ENCODE data around the gene KRTAP19-6.
"Not testable (repeated sequence)": the region's sequence is repeated elsewhere in the genome, so short reads cannot be mapped to it uniquely, and the experiment has no call there.

KRTAP19-6 gene, protein sequence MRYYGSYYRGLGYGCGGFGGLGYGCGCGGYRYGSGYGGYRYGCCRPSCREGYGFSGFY

DNA sequence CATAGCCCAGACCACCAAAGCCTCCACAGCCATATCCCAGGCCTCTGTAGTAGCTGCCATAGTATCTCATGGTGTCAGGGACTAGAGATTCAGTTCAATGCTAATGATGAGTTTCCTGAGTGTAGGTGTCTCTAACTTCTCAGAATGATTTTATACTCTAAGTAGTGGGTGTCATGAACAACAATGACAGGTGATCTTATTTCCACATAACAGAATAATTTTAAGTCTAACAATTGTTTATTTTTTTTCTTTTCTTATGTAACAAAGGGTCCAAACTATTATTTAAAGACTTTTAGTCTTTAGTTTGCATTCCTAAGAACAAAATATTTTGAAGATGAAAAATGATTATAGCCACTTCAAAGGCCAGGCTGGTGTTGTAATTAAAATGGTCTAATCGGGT lies at the start of gene KRTAP19-6:
Gene KRTAP19-6 (minus strand): TSS at position 101 of the 400 bp plus-strand sequence. CDS start 31 bp downstream, at position 70.
- in situ Hi-C loops (cut with MboI; ENCODE audit: low sequenced_read_pairs): no loop called here

DNA sequence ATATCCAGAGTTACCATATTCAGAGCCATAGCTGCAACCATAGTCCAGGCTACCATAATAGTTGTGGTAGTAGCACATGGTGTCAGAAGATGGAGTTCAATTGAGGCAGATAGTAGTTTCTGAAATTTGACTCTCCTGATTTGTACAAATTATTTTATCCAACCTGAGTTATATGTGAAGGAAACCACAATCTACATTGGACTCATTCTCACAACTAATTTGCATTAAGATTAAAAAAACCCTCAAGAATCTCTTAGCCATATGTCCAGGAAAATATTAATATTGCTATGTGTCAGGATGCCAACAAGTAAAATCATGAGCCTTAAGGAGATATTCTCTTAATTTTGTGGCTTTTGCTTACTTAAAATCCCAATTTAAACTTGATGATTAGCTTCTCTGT lies 48.6 kb upstream of the KRTAP19-6 start, which contains the start of gene KRTAP22-2:
Gene KRTAP22-2 (minus strand): TSS at position 101 of the 400 bp plus-strand sequence.
- in situ Hi-C loops (cut with MboI; ENCODE audit: low sequenced_read_pairs): no loop called here

DNA sequence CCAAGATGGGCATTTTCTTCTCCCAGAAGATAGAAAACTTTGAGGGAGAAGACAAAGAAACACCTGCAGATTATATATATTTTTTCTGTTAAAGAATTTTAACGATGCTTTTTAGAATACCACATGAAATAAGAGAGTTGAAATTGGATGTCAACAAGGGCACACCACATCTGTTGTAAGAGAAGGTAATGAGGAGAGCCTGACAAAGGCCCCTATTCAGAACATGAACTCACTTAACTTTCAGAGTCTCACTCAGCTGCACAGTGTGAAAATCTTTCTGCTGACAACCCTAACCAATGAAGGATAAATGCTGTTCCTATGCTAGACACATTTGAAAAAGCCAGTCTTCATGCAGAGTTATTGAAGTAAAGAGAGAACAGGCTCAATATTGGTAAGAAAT lies 41.2 kb upstream of the KRTAP19-6 start:
- in situ Hi-C loops (cut with MboI; ENCODE audit: low sequenced_read_pairs): no loop called here

DNA sequence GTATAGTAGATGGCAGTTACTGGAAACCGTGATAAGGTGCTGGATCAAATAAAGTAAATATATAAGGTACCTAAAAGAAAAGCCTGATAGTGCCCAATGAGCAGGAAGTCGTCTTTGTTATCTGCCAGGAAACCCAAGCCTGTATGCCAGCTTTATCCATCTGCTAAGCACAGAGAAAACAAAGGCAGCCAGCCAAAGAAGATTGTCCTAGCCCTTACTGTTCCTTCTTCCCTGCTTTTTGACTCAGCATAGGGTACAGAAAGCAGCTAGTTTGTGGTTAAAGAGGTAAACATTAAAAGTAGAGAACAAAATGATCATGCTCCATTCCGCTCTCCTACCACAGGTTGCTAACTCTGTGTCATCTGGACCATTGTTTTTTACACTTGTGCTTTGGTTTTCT lies 38.5 kb upstream of the KRTAP19-6 start:
- in situ Hi-C loops (cut with MboI; ENCODE audit: low sequenced_read_pairs): no loop called here

DNA sequence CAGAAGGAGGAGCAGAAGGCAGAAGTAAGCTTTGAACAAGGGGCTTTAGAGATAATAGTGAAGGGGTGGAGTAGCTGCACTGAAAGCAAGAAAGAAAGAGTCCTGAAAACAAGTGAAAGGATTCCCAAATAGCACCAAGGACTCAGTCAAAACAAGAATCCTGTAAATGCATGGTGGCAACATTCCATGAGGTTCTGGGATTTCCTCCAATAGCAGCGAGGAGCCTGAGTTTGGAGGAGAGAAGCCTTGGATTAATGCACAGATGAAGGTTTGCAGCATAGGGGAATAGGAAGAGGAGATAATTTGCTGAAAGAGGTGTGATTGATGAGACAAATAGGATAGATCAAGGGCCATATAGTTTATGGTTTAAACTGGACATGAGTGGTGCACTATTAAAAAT lies 37.7 kb upstream of the KRTAP19-6 start:
- in situ Hi-C loops (cut with MboI; ENCODE audit: low sequenced_read_pairs): no loop called here

DNA sequence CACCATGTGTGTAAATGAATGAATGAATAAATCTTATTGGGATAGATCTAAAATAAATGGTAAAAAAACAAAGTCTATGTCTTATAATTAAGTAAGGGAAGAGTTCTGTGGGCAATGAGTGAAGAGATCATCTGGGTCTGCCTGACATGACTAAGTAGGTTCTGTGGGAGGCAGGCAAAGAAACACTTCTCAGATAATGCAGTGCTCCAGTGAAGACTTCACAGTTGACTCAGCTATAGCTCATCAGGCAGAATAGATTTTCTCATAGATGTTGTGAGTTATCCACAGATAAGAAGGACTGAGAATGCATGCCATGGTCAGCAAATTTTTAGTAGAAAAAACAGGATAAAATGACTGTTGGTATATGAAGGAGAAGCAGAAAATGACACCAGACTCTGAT lies 36.1 kb upstream of the KRTAP19-6 start:
- in situ Hi-C loops (cut with MboI; ENCODE audit: low sequenced_read_pairs): no loop called here

DNA sequence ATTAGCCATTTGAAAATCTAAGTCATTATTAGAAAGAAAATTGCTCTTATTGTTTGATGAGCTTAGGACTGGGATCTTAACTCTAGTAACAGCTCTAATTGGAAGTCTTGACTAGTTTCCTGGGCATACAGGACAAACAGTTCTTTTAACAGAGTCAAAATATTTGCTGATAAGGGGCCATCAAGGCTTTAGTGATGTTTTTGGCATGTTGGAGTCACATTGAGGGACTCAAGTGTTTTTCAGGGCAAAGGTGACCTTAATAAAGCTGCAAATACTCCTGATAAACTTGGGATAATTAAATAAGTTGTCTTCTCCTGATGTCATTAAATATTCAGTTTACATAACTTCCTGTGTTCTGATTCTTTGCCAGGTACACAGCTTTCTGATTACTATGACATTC lies 26.0 kb upstream of the KRTAP19-6 start:
- in situ Hi-C loops (cut with MboI; ENCODE audit: low sequenced_read_pairs): no loop called here

DNA sequence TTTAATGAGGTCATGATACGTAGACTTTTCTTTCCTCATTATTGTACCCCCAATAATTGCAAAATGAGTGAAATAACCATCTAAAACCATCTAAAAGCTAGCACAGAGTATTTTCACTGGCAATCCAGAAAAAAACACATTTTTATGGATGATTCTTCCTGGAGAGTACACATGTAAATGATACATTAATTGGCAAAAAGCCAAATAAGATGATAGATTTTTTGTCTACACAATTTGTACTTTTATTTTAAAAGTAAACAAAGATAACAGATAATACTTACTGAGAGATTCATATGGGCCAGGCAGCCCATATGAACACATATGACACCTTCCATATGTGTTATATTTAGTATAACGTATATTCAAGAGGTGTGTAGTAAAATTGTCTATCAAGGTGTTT lies 22.0 kb upstream of the KRTAP19-6 start:
- in situ Hi-C loops (cut with MboI; ENCODE audit: low sequenced_read_pairs): no loop called here

DNA sequence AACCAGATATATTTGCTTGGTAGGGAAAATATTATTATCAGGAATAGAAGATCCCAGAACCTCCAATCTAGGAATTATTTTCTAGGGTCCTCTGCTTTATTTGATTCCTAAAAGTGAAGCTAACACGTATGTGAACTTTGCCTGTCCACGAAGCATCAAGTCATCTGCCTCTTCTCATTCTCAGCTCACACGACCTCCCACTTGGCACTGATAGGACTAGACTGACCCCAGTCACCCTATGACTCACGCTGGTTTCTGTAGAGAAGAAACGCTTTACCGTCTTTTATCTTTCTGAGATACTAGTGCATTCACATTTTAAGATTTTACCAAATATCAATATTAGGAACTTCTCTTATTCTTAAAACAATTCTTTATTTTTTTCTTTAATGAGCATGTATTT lies 21.4 kb upstream of the KRTAP19-6 start:
- in situ Hi-C loops (cut with MboI; ENCODE audit: low sequenced_read_pairs): no loop called here

DNA sequence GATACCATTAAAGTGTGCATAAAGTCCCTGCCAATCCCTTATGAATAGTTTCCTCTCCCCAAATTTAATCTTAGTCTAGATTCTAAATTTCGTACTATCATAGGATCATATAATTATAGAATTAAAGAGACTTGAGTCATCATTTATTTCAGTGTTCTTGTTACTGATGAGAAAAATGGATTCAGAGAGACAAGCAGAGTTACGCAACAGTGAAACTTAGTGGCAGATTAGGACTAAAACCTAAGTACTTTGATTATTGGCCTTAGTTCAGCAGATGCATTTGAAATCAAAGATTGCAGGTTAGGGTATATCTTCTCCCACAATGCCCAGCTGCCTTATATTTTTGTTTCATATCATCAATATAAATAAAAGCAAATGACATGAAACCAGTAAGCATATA lies 20.3 kb upstream of the KRTAP19-6 start:
- in situ Hi-C loops (cut with MboI; ENCODE audit: low sequenced_read_pairs): no loop called here

DNA sequence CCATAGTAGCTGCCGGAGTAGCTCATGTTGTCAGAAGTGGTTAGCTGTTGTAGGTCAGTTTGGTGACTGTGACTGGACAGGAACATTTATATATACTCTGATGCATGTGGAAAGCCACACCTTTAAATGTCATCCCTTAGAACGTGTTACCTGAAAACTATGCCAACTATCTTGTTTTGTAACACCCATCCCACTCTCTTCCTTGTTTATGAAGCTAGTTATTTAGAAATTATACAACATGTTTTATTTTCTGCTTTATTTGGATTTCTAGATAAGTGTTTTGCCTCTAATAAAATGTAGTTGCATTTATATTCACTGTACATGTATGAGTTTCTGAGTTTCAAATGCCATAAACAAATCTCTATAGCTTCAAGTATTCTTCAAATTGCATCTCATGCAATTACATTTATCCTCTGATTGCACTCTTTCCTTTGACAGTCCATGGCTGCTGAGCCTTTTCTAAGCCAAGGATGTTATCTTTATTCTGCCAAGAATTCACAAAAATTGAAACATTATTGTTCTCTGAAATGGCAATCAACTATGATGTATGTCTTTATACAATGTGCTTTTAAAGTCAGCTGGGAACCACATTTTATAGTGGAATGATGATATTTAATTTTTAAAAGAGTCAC lies 19.7 kb upstream of the KRTAP19-6 start, which contains the start of gene KRTAP19-7:
Gene KRTAP19-7 (minus strand): TSS at position 51 of the 632 bp plus-strand sequence. CDS start 25 bp downstream, at position 26.
- in situ Hi-C loops (cut with MboI; ENCODE audit: low sequenced_read_pairs): no loop called here

DNA sequence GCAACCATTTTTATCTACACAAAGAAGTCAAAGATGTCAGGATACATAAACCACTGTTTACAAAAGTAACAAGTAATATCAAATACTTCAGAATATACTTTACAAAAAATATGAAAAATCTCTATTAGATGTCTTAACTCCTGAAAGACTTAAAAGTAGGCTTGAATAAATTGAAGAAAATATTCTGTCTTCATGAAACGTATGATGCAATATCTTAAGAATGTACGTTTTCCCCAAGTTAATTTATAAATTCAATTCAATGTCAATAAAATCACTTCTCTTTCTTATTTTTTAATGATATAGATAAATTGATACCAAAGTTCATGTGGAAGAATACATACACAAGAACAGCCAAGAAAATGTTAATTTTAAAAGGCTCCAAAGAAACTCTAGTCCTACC lies 13.4 kb upstream of the KRTAP19-6 start:
- in situ Hi-C loops (cut with MboI; ENCODE audit: low sequenced_read_pairs): no loop called here

DNA sequence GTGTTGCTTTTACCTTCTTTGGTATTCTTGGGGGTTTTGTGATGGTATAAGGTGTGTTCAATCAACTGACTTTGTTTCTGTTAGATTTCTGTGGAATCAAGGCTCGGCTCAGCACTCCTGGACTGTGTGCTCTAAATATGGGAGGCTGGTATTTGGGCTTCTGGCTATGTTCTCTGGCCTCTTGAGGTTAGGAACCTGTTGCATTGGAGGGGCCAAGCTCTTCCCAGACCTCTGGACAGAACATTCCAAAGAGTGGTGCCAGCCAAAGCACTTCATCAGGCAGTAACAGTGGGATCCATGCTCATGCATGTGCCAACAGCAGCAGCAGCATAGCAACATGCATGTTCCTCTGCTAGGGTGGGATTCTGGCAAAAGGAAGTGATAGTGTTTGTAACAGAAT lies 11.1 kb upstream of the KRTAP19-6 start:
- in situ Hi-C loops (cut with MboI; ENCODE audit: low sequenced_read_pairs): no loop called here

DNA sequence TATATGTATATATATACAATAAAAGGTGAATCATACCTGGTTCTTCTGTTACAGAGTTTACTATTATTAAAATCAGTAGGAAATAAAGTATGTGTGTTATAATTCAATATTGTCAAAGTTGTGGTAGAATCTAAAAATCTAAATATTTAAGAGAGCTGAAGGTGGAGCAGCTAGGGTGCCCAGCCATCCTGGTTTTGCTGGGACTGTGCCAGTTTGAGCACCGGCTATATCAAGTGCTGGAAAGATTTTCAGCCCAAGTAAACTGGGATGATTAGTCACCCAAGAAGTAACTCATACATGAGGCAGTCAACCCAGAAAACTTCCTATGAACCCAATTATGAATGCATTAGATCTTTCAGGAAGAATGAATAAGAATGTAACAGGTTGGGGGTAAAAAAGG lies 22.8 kb downstream of the KRTAP19-6 start:
- in situ Hi-C loops (cut with MboI; ENCODE audit: low sequenced_read_pairs): no loop called here

DNA sequence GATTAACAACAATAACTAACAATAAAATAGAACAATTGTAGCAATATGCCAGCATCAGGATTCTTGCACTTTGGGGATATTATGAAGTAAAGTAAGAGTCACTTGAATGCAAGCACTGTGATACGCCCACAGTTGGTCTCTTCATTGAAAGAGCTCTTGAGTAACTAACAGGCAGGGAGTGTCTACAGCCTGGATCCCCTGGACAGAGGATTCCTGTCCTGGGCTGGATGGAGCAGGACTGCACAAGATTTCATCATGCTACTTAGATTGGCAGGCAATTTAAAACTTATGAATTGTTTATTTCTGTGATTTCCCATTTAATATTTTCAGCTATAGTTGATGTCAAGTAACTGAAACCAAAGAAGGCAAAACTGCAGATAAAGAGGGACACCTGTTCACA lies 26.0 kb downstream of the KRTAP19-6 start:
- in situ Hi-C loops (cut with MboI; ENCODE audit: low sequenced_read_pairs): no loop called here

DNA sequence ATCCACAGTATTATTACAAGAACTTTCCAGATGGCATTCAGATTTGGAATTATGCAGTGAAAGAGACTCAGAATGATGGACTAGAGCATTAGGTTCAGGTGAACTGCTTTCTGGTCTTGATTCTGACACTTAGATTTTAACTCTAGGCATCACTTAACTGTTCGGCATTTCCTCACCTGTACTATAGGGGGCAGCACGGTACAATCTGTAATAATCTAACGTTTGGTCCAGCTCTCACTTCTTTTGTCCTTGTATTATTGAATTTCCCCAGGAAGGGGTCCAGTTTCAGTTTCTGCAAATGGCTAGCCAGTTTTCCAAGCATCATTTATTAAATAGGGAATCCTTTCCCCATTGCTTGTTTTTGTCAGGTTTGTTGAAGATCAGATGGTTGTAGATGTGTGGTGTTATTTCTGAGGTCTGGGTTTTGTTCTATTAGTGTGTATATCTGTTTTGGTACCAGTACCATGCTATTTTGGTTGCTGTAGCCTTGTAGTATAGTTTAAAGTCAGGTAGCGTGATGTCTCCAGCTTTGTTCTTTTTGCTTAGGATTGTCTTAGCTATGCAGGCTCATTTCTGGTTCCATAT lies 36.0 kb downstream of the KRTAP19-6 start:
- in situ Hi-C loops (cut with MboI; ENCODE audit: low sequenced_read_pairs): not testable (repeated sequence)

DNA sequence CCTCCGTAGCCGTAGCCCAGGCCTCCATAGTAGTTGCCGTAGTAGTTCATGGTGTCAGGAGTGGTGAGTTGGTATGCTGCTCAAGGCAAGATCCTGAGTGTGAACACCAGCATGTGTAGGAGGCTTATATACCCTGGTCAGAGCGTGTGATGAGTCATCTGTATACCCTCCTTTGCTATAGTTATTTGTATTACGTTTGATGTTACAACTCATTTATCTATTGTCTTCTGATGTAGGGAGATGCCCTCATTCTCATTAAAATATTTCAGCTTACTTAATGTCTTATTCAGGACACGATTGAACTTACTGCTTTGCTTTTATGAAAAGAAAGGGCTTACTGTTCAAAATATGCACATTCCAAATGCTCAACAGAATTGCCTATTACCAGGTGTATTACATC lies 39.6 kb downstream of the KRTAP19-6 start, which contains the start of gene KRTAP19-5:
Gene KRTAP19-5 (minus strand): TSS at position 101 of the 400 bp plus-strand sequence. CDS start 51 bp downstream, at position 50.
- in situ Hi-C loops (cut with MboI; ENCODE audit: low sequenced_read_pairs): no loop called here

DNA sequence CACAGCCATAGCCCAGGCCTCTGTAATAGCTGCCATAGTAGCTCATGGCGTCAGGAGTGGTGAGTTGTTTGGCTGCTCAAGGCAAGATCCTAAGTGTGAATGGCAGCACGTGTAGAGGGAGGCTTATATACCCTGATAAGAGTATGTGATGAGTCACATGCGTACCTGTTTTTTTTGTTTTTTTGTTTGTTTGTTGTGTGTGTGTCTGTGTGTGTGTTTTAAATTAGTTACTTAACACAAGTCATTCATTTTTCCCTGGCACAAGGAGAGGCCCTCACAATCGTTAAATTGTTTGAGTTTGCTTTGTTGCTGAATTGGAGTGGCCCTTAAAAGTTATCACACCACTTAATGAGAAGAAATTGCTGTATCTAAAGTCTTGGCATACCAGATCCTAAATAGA lies 44.6 kb downstream of the KRTAP19-6 start, which contains the start of gene KRTAP19-4:
Gene KRTAP19-4 (minus strand): TSS at position 101 of the 400 bp plus-strand sequence. CDS start 55 bp downstream, at position 46.
- in situ Hi-C loops (cut with MboI; ENCODE audit: low sequenced_read_pairs): no loop called here

DNA sequence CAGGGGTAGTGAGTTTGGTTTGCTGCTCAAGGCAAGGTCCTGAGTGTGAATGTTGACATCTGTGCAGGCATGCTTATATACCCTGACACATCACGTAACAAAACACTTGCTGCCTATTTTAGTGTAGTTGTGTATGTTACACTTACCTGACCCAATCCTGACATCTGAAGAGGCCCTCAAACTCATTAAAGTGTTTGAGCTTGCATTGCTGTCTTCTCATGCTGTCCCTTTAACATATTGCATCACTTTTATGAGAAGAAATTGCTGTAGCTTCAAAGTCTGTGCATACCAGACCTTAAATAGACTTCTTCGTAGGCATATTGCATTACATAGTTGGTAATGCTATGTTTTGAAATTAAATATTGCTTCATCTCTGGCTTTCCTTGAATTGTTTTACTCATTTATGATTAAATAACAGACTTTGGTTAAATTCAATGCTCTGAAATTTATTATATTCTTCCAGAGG lies 49.7 kb downstream of the KRTAP19-6 start, which contains the start of gene KRTAP19-3:
Gene KRTAP19-3 (minus strand): TSS at position 51 of the 466 bp plus-strand sequence. CDS start 56 bp downstream, outside the sequence.
- in situ Hi-C loops (cut with MboI; ENCODE audit: low sequenced_read_pairs): no loop called here
